Pericardium fibroblast (primary cell): ENCODE measurements around the gene ZNF287. TPM values are rescaled to one million over a fixed set of nuclear protein-coding genes. Genes with fewer than 3 reads are reported as not detected.

Source experiments
- total RNA-seq: library from RNA; depleted of rRNA; stranded (reverse); fragments of >200 nt; gene quantifications from 2 replicates; pipeline ENCODE4 v1.2.3, GENCODE V29; 2015

The ZNF287 gene
- 7.6 and 7.8 TPM in 2 replicates for total RNA-seq

DNA sequence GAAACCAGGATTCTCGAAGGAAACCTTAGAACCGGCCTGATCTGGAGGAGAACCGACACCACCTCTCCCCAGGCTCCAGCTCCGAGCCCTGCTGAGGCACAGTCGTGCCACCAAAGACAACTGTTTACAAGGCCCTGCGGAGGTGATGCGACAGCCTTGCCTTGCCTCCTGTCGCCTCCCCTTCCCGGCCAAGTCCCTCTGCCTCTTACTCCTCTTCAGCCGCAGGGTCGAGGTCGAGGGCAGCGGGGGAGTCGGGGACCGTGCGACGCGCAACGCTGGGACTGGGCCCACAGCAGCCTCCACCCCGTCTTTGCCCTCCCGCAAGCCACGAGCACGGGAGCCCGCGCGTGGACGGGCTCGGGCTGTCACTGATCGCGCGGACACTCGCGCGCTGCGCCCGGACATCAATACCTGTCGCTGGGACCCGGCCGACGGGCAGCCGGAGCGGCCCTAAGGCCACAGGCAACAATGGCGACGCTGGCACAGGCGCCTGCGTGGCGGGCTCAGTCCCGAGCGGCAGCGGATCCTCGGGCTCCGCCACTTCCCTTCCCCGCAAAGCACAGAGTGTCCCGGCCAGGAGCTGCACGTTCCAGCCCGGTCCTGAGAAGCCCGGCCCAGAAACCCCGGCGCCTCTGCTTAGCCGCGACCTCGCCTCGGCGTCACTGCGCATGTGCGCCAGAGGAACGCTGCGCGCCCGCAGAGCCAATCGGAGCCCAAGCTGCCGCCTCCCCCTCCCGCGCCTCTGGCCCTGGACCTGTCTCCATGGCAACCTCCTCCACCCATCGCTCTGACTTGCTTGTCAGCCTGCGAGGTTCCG is at the start of gene ZNF287:
ZNF287 (minus strand) TSS at position 664 of the 817 bp plus-strand sequence. CDS start 1,473 bp downstream, outside the sequence.

Other genes with a start within 250 kb of the ZNF287 start
- gene CENPV, start 215.7 kb downstream of the ZNF287 start, total RNA-seq, result 12.8 and 21.4 TPM in 2 replicates
- 905 and 1,110 TPM in 2 replicates for gene UBB, start 188.1 kb downstream of the ZNF287 start, total RNA-seq
- gene TRPV2, start 153.6 kb downstream of the ZNF287 start, total RNA-seq, result 3.2 and 7.7 TPM in 2 replicates
- 0.94 and 3.3 TPM in 2 replicates for gene LRRC75A, start 77.0 kb downstream of the ZNF287 start, total RNA-seq
- 1.9 and 2.2 TPM in 2 replicates for gene ZNF624, start 84.6 kb upstream of the ZNF287 start, total RNA-seq
- 0.70 and 1.6 TPM in 2 replicates for gene CCDC144A, start 121.0 kb upstream of the ZNF287 start, total RNA-seq